Mesothelial cell of epicardium (in vitro differentiated cells): ENCODE results near the gene EXPH5. TPM values are rescaled to one million over a fixed set of nuclear protein-coding genes. Genes with fewer than 3 reads are reported as not detected.
A peak's percentile ranks its signal among the peaks of the same experiment; 100 is the strongest.

ENCODE experiments used
- DNase-seq, 2 experiments: peaks; one replicate each; pipeline ENCODE4 v3.0.0; 2021; ENCODE audit warnings: low spot score in 2 of 2; ENCODE audit not compliant: unreplicated experiment in 2 of 2
- H3K27ac Mint-ChIP-seq: 2 replicates; pipeline ENCODE4 v1.8.0; 2021; ENCODE audit warnings: mixed read lengths
- H3K27me3 Mint-ChIP-seq: 2 replicates; pipeline ENCODE4 v1.8.0; 2021; ENCODE audit warnings: low read depth, mixed read lengths
- H3K36me3 Mint-ChIP-seq: 2 replicates; pipeline ENCODE4 v1.8.0; 2021; ENCODE audit warnings: mixed read lengths
- H3K4me1 Mint-ChIP-seq: 2 replicates; pipeline ENCODE4 v1.8.0; 2021; ENCODE audit warnings: mixed read lengths
- H3K4me3 Mint-ChIP-seq: 2 replicates; pipeline ENCODE4 v1.8.0; 2021; ENCODE audit warnings: mild to moderate bottlenecking, moderate library complexity, mixed read lengths
- H3K9me3 Mint-ChIP-seq: 2 replicates; pipeline ENCODE4 v1.8.0; 2021; ENCODE audit warnings: mixed read lengths
- total RNA-seq: library from RNA; stranded (reverse); gene quantifications from 3 replicates; pipeline ENCODE4 v1.2.1, GENCODE V29; 2021
- TF ChIP-seq, protein P1 (sequence below): fragments of 200-600 bp; sonication (generic); IDR thresholded peaks from one replicate; pipeline ENCODE4 v1.5.0; 2021; ENCODE audit warnings: antibody characterized with exemption; ENCODE audit not compliant: unreplicated experiment

EXPH5 gene
- total RNA-seq, 1 donor from 2014 or later: 30.5 TPM

DNA sequence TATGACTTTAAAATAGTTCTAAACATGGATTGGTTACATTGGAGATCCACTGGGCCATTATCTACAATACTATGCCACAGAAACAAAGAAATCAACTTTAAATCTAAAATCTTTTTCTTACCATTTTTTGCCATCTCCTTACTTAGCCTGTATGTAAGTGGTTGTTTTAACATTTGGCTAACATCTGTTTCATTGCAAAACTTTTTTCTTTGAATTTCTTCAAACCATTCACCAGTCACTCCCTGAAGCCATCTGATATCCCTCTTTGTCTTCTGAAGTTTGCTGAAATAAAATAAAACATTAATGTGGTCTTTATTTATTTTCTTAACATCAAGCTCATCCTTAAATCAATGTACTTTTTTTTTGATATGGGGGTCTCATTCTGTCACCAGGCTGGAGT is 52.0 kb downstream of the EXPH5 start:
- TF ChIP-seq, protein P1, sequence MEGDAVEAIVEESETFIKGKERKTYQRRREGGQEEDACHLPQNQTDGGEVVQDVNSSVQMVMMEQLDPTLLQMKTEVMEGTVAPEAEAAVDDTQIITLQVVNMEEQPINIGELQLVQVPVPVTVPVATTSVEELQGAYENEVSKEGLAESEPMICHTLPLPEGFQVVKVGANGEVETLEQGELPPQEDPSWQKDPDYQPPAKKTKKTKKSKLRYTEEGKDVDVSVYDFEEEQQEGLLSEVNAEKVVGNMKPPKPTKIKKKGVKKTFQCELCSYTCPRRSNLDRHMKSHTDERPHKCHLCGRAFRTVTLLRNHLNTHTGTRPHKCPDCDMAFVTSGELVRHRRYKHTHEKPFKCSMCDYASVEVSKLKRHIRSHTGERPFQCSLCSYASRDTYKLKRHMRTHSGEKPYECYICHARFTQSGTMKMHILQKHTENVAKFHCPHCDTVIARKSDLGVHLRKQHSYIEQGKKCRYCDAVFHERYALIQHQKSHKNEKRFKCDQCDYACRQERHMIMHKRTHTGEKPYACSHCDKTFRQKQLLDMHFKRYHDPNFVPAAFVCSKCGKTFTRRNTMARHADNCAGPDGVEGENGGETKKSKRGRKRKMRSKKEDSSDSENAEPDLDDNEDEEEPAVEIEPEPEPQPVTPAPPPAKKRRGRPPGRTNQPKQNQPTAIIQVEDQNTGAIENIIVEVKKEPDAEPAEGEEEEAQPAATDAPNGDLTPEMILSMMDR: no peak
- H3K9me3 Mint-ChIP-seq: no peaks in the 10 kb centered on the region
- H3K36me3 Mint-ChIP-seq: peaks cover 5% of the 10 kb centered on the region
- no peaks in the 10 kb centered on the region for H3K27me3 Mint-ChIP-seq
- DNase-seq: no peak
- peak overlapping the region; percentile 16 for H3K27ac Mint-ChIP-seq
- peaks cover 47% of the 10 kb centered on the region for H3K4me1 Mint-ChIP-seq
- H3K4me3 Mint-ChIP-seq: no peak overlapping the region

DNA sequence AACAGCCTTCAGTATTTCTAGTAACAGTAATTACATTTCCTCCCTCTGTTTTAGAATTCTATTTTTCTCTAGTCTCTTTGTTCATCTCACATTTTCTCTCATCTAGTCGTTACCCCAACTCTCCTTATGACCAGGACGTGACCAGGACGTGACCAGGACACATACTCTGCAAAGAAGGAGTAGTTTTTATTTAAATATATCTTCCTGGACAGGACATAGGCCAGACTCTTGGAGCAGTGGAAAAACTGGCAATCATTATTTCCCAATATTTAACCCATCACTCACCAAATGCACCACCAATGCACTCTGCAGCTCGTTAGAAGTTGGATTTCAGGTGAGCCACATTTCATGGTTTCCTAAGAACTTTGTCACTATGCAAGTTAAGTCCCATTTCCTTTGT is 55.1 kb downstream of the EXPH5 start:
- Mint-ChIP-seq H3K27me3 (no peaks in the 10 kb centered on the region), H3K4me3 (peak overlapping the region; percentile 2), H3K27ac (peak overlapping the region; percentile 90), H3K36me3 (peaks cover 9% of the 10 kb centered on the region), H3K4me1 (peaks cover 38% of the 10 kb centered on the region), H3K9me3 (no peaks in the 10 kb centered on the region)
- DNase-seq: no peak
- TF ChIP-seq, protein P1: no peak

DNA sequence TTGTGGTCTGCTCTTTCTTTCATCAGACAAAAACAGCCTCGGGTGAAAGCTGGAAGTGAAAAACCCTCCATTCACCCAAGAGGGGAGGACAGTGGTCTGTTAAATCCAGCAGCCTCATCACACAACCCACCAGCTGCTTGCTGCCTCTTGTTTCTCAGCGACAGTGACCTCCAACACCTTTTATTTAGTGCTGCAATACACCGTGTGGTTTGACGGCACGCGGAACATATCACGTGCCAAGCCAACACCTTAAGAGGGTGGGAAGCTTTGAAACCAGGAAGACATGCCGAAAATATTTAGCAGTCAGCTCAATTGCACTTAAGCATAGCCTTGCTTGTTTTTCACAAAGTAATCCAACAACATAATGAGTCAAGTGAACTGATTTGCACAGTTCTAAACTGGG is 55.5 kb downstream of the EXPH5 start:
- Mint-ChIP-seq H3K27ac (peak overlapping the region; percentile 90), H3K27me3 (no peaks in the 10 kb centered on the region), H3K4me1 (peaks cover 34% of the 10 kb centered on the region), H3K9me3 (no peaks in the 10 kb centered on the region), H3K4me3 (peak overlapping the region; percentile 11), H3K36me3 (peaks cover 11% of the 10 kb centered on the region)
- TF ChIP-seq, protein P1: no peak
- no peak for DNase-seq

DNA sequence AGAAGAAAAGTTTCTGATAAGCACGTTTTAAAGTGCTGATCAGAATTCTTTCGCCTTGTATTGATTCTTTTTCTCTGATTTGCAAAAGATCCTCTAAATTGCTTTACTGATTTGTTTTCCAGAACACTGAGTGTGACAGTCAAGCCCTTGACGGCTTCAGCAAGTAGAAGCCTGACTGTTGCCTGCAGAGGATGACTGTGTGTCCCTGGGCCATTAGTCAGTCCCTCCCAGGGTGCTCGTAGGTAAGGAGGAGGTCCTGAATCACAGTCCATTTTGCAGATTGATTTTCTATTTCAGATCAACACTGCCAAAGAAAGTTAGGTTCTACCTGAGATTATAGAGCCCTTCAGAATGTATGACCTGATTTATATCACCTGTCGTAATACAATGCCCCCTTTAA is 56.8 kb downstream of the EXPH5 start:
- peak overlapping the region; percentile 31 for H3K27ac Mint-ChIP-seq
- no peaks in the 10 kb centered on the region for H3K9me3 Mint-ChIP-seq
- TF ChIP-seq, protein P1: no peak
- H3K36me3 Mint-ChIP-seq: peaks cover 21% of the 10 kb centered on the region
- no peaks in the 10 kb centered on the region for H3K27me3 Mint-ChIP-seq
- no peak overlapping the region for H3K4me3 Mint-ChIP-seq
- DNase-seq: no peak
- peaks cover 30% of the 10 kb centered on the region for H3K4me1 Mint-ChIP-seq

DNA sequence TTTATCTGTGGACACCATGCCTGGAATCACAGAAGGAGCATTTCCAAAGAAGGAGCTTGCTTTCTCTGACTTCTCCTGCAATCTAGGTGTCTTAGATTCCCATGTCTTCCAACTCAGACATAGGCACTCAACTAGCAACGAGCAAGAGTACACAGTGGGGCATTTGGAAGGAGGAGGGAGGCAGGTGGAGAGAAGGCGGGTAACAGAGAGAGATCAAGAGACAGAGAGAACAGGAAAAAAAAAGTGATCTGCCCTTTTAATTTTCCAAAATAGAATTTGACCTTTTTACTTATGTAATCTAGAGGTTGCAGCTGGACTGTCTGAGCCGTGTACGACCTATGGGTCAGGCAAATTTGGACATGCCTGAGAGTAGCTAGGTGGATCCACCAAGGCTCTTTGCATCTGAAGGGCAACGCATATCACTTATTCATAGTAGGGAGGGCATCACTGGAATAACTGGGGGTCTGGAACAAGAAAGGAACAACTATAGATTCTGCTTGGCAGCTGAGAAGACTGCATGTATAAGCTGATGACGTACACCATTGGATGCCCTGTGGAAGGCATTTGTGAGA is 58.1 kb downstream of the EXPH5 start:
- Mint-ChIP-seq H3K27ac (no peak overlapping the region), H3K27me3 (no peaks in the 10 kb centered on the region), H3K36me3 (peaks cover 22% of the 10 kb centered on the region), H3K9me3 (no peaks in the 10 kb centered on the region), H3K4me1 (peaks cover 30% of the 10 kb centered on the region), H3K4me3 (no peak overlapping the region)
- TF ChIP-seq, protein P1: no peak
- DNase-seq: no peak
